ENCODE results near the gene HBEGF. TPM values are rescaled to one million over a fixed set of nuclear protein-coding genes. Genes with fewer than 3 reads are reported as not detected.

Gene HBEGF
- total and polyA plus RNA-seq, 2 donors (not counting 1 experiment from before 2014, with no cell fraction given), result 1.8 to 10.3 TPM

GRCh38 chr5:140327589-140327988 lies 18.8 kb downstream of the HBEGF start:
- no peak overlapping the region for H3K27ac ChIP-seq (ENCODE audit: insufficient read depth, low read length)
- H2AFZ ChIP-seq (ENCODE audit: low read length), result no peak overlapping the region
- peak in 1 of 2 donors; percentile 56 for DNase-seq (ENCODE audit: low read depth in 2 of 2)

DNA sequence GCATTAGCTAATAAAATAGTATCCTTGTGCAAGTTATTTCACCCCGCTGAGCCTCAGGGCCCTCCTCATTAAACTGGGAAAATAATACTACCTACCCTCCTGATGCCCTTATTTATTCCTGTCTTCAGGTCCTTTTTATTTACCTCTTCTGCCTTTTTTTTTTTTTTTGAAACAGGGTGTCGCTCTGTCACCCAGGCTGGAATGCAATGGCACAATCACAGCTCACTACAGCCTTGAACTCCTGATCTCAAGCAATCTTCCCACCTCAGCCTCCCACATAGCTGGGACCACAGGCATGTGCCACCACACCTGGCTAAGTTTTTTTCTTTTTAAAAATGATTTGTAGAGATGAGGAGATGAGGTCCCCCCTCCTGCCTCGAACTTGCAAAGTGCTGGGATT lies 20.9 kb downstream of the HBEGF start:
- no peaks in the 10 kb centered on the region for H4K20me1 ChIP-seq (ENCODE audit: control insufficient read depth, extremely low read depth, insufficient read depth, low read length)
- no peaks in the 10 kb centered on the region for H3K9me3 ChIP-seq (ENCODE audit: control insufficient read depth, insufficient read depth, low read depth, low read length)
- H3K4me1 ChIP-seq (ENCODE audit: control insufficient read depth, extremely low read depth, insufficient read depth, low read length), result peaks cover 28% of the 10 kb centered on the region
- no peaks in the 10 kb centered on the region for H3K27me3 ChIP-seq (ENCODE audit: control insufficient read depth, insufficient read depth, low read length)
- H3K27ac ChIP-seq (ENCODE audit: insufficient read depth, low read length), result no peak overlapping the region
- no peaks in the 10 kb centered on the region for H3K79me2 ChIP-seq (ENCODE audit: control insufficient read depth, insufficient read depth, low read length)
- H3K4me3 ChIP-seq (replicated peaks in 1 of 4; ENCODE audit: control extremely low read depth in 1 of 4, insufficient read depth in 1 of 4, low read depth in 3 of 4, low read length in 4 of 4), result no peak overlapping the region
- TF ChIP-seq EZH2 (IDR thresholded peaks at IDR 0.05; ENCODE audit: low read length, missing control alignments) (no peak), CTCF (conservative IDR thresholded peaks at IDR 0.05 in 1 of 2, IDR thresholded peaks at IDR 0.05 in 1 of 2; ENCODE audit: low read depth in 1 of 2, low read length in 2 of 2) (no peak)
- H3K9ac ChIP-seq (ENCODE audit: insufficient read depth, low read length), result no peak overlapping the region
- H3K36me3 ChIP-seq (ENCODE audit: control insufficient read depth, insufficient read depth, low read length), result no peaks in the 10 kb centered on the region
- H3K4me2 ChIP-seq (ENCODE audit: extremely low read depth, insufficient read depth, low read length), result no peak overlapping the region
- H2AFZ ChIP-seq (ENCODE audit: low read length), result no peak overlapping the region
- DNase-seq (ENCODE audit: low read depth in 2 of 2), result no peak

More at GRCh38 chr5:140327589-140327988, 18.8 kb downstream of the HBEGF start:
- H3K27me3 ChIP-seq (ENCODE audit: control insufficient read depth, insufficient read depth, low read length), result no peaks in the 10 kb centered on the region
- H3K4me2 ChIP-seq (ENCODE audit: extremely low read depth, insufficient read depth, low read length), result no peak overlapping the region
- H3K79me2 ChIP-seq (ENCODE audit: control insufficient read depth, insufficient read depth, low read length), result no peaks in the 10 kb centered on the region
- no peaks in the 10 kb centered on the region for H4K20me1 ChIP-seq (ENCODE audit: control insufficient read depth, extremely low read depth, insufficient read depth, low read length)
- no peaks in the 10 kb centered on the region for H3K36me3 ChIP-seq (ENCODE audit: control insufficient read depth, insufficient read depth, low read length)
- no peak overlapping the region for H3K9ac ChIP-seq (ENCODE audit: insufficient read depth, low read length)
- peaks cover 24% of the 10 kb centered on the region for H3K4me1 ChIP-seq (ENCODE audit: control insufficient read depth, extremely low read depth, insufficient read depth, low read length)
- no peak for TF ChIP-seq CTCF (conservative IDR thresholded peaks at IDR 0.05 in 1 of 2, IDR thresholded peaks at IDR 0.05 in 1 of 2; ENCODE audit: low read depth in 1 of 2, low read length in 2 of 2)
- no peak for TF ChIP-seq EZH2 (IDR thresholded peaks at IDR 0.05; ENCODE audit: low read length, missing control alignments)
- H3K9me3 ChIP-seq (ENCODE audit: control insufficient read depth, insufficient read depth, low read depth, low read length), result no peaks in the 10 kb centered on the region
- no peak overlapping the region for H3K4me3 ChIP-seq (replicated peaks in 1 of 4; ENCODE audit: control extremely low read depth in 1 of 4, insufficient read depth in 1 of 4, low read depth in 3 of 4, low read length in 4 of 4)

DNA sequence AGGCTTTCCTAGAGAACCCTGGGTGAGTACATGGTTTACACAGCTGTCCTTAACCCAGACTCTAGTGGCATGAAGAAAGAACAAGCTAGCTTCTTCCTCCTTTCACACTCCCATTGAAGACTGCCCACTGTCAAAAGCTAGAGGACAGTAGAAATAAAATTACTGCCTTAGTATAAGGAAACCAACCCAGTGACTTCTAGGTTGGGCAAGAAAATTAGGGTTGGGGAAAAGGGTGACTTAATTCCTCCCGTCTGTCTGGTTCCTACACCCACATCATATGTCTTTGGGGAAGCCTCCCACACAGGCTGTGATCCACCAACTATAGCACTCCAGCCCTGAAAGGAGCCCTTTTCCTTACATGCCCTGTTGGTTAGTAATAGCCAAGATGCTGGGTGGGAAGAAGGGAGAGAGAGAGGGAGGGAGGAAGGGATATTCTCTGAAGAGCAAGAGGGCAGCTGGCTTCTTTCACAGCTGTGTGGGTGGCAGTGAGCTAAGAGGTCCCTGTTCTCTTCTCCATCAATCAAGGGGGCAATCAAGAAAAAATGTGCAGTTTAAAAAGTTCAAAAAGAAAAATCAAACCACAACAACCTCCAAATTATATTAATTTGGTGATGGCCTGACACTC lies 21.7 kb downstream of the HBEGF start:
- peak overlapping the region; percentile 68 for H3K4me2 ChIP-seq (ENCODE audit: extremely low read depth, insufficient read depth, low read length)
- H3K27ac ChIP-seq (ENCODE audit: insufficient read depth, low read length), result peak overlapping the region; percentile 71
- H3K4me3 ChIP-seq (replicated peaks in 1 of 4; ENCODE audit: control extremely low read depth in 1 of 4, insufficient read depth in 1 of 4, low read depth in 3 of 4, low read length in 4 of 4), result no peak overlapping the region
- no peaks in the 10 kb centered on the region for H3K36me3 ChIP-seq (ENCODE audit: control insufficient read depth, insufficient read depth, low read length)
- TF ChIP-seq CTCF (conservative IDR thresholded peaks at IDR 0.05 in 1 of 2, IDR thresholded peaks at IDR 0.05 in 1 of 2; ENCODE audit: low read depth in 1 of 2, low read length in 2 of 2) (no peak), EZH2 (IDR thresholded peaks at IDR 0.05; ENCODE audit: low read length, missing control alignments) (no peak)
- H3K27me3 ChIP-seq (ENCODE audit: control insufficient read depth, insufficient read depth, low read length), result no peaks in the 10 kb centered on the region
- no peak overlapping the region for H2AFZ ChIP-seq (ENCODE audit: low read length)
- peak; percentile 67 to 98 for DNase-seq (ENCODE audit: low read depth in 2 of 2)
- H3K9ac ChIP-seq (ENCODE audit: insufficient read depth, low read length), result no peak overlapping the region
- H3K79me2 ChIP-seq (ENCODE audit: control insufficient read depth, insufficient read depth, low read length), result no peaks in the 10 kb centered on the region
- no peaks in the 10 kb centered on the region for H3K9me3 ChIP-seq (ENCODE audit: control insufficient read depth, insufficient read depth, low read depth, low read length)
- H3K4me1 ChIP-seq (ENCODE audit: control insufficient read depth, extremely low read depth, insufficient read depth, low read length), result peaks cover 28% of the 10 kb centered on the region
- H4K20me1 ChIP-seq (ENCODE audit: control insufficient read depth, extremely low read depth, insufficient read depth, low read length), result no peaks in the 10 kb centered on the region
